Measurements from ENCODE around the gene MXRA8.

The MXRA8 gene

GRCh38 chr1:1340791-1341548 lies 17.4 kb downstream of the MXRA8 start:
- no peaks in the 10 kb centered on the region for H3K27me3 ChIP-seq
- H3K36me3 ChIP-seq = peaks cover 44% of the 10 kb centered on the region
- H3K4me3 ChIP-seq (ENCODE audit: low read depth, low read length) = no peak overlapping the region
- H3K9me3 ChIP-seq = no peaks in the 10 kb centered on the region
- no peaks in the 10 kb centered on the region for H3K4me1 ChIP-seq
- no peak for DNase-seq
- TF ChIP-seq CTCF (IDR thresholded peaks at IDR 0.05; ENCODE audit: low read depth, low read length) = no peak

- Histone ChIP-seq H3K9me3 (no peaks in the 10 kb centered on the region), H3K4me1 (no peaks in the 10 kb centered on the region), H3K27me3 (no peaks in the 10 kb centered on the region), H3K36me3 (peaks cover 46% of the 10 kb centered on the region), H3K4me3 (ENCODE audit: low read depth, low read length) (no peak overlapping the region)
- DNase-seq = no peak
- TF ChIP-seq CTCF (IDR thresholded peaks at IDR 0.05; ENCODE audit: low read depth, low read length) = no peak
Observed at GRCh38 chr1:1340185-1340584, 18.2 kb downstream of the MXRA8 start.

GRCh38 chr1:1338278-1338677 lies 20.1 kb downstream of the MXRA8 start:
- no peaks in the 10 kb centered on the region for H3K9me3 ChIP-seq
- peaks cover 49% of the 10 kb centered on the region for H3K36me3 ChIP-seq
- no peak for DNase-seq
- H3K4me1 ChIP-seq = no peaks in the 10 kb centered on the region
- no peaks in the 10 kb centered on the region for H3K27me3 ChIP-seq
- no peak overlapping the region for H3K4me3 ChIP-seq (ENCODE audit: low read depth, low read length)
- TF ChIP-seq CTCF (IDR thresholded peaks at IDR 0.05; ENCODE audit: low read depth, low read length) = no peak

- peak; percentile 55 for DNase-seq
- H3K4me3 ChIP-seq (ENCODE audit: low read depth, low read length) = no peak overlapping the region
- H3K9me3 ChIP-seq = no peaks in the 10 kb centered on the region
- no peak for TF ChIP-seq CTCF (IDR thresholded peaks at IDR 0.05; ENCODE audit: low read depth, low read length)
- H3K27me3 ChIP-seq = no peaks in the 10 kb centered on the region
- no peaks in the 10 kb centered on the region for H3K4me1 ChIP-seq
- H3K36me3 ChIP-seq = peaks cover 49% of the 10 kb centered on the region
Observed at GRCh38 chr1:1337793-1338147, 20.6 kb downstream of the MXRA8 start.

GRCh38 chr1:1336931-1337792 lies 21.2 kb downstream of the MXRA8 start:
- Histone ChIP-seq H3K4me3 (ENCODE audit: low read depth, low read length) (no peak overlapping the region), H3K9me3 (no peaks in the 10 kb centered on the region), H3K4me1 (no peaks in the 10 kb centered on the region), H3K36me3 (peaks cover 49% of the 10 kb centered on the region), H3K27me3 (peaks cover 5% of the 10 kb centered on the region; the same call in 1 of the 2 replicates)
- no peak for TF ChIP-seq CTCF (IDR thresholded peaks at IDR 0.05; ENCODE audit: low read depth, low read length)
- DNase-seq = no peak

GRCh38 chr1:1336446-1336845 lies 21.9 kb downstream of the MXRA8 start:
- Histone ChIP-seq H3K4me3 (ENCODE audit: low read depth, low read length) (no peak overlapping the region), H3K4me1 (no peaks in the 10 kb centered on the region), H3K27me3 (peaks cover 9% of the 10 kb centered on the region), H3K36me3 (peaks cover 42% of the 10 kb centered on the region), H3K9me3 (no peaks in the 10 kb centered on the region)
- no peak for DNase-seq
- no peak for TF ChIP-seq CTCF (IDR thresholded peaks at IDR 0.05; ENCODE audit: low read depth, low read length)

Data from BE2C (cell line).